SH-SY5Y (cell line): ENCODE measurements around the gene MAPKAPK2.

Source experiments
- GATA2 ChIP-seq: IDR thresholded peaks from 2 replicates; pipeline ENCODE4 v1.6.1; 2011; ENCODE audit warnings: mild to moderate bottlenecking, low read depth, low read length
- GATA3 ChIP-seq: IDR thresholded peaks from 2 replicates; pipeline ENCODE4 v1.6.1; 2011; ENCODE audit warnings: low read depth, mild to moderate bottlenecking, low read length, moderate library complexity

- TF ChIP-seq GATA3 (no peak), GATA2 (no peak)
Measured at GRCh38 chr1:206655471-206655882, 29.2 kb upstream of the MAPKAPK2 start.
